Astrocyte of the cerebellum (primary cell): ENCODE measurements around the gene STAT4.
A peak's percentile ranks its signal among the peaks of the same experiment; 100 is the strongest.

Source experiments
- DNase-seq: peaks from one replicate; pipeline ENCODE4 v3.0.0-alpha.2; 2011; ENCODE audit warnings: low read depth
- H3K4me3 ChIP-seq: 2 replicates; pipeline ENCODE4 v1.5.1; 2011; ENCODE audit warnings: mild to moderate bottlenecking, low read depth, low read length, moderate library complexity
- CTCF ChIP-seq: IDR thresholded peaks from 2 replicates; pipeline ENCODE4 v1.5.1; 2012; ENCODE audit warnings: low read length, low read depth, moderate library complexity, mild to moderate bottlenecking; ENCODE audit errors: missing control alignments
- in situ Hi-C: cut with HindIII; loops from 2 replicates; pipeline ENCODE4 v1.10.0; 2017; ENCODE audit warnings: low sequenced_read_pairs

Gene STAT4

GRCh38 chr2:191151331-191151730, 537 bp upstream of the STAT4 start:
- no peak for TF ChIP-seq CTCF
- no peak for DNase-seq
- in situ Hi-C loops, result loop anchor here (25.0 kb wide), 1 partner anchor 361 kb away; no protein-coding TSS in a partner anchor
- H3K4me3 ChIP-seq, result no peak overlapping the region

- no peak for DNase-seq
- no peak for TF ChIP-seq CTCF
- H3K4me3 ChIP-seq, result peak overlapping the region; percentile 49
- in situ Hi-C loops, result loop anchor here (25.0 kb wide), 1 partner anchor 362 kb away; no protein-coding TSS in a partner anchor
Measured at GRCh38 chr2:191150230-191150599, 579 bp downstream of the STAT4 start.

GRCh38 chr2:191149391-191149790, 1.4 kb downstream of the STAT4 start:
- in situ Hi-C loops, result no loop called here
- no peak for DNase-seq
- no peak for TF ChIP-seq CTCF
- no peak overlapping the region for H3K4me3 ChIP-seq

- TF ChIP-seq CTCF, result no peak
- no peak for DNase-seq
- no peak overlapping the region for H3K4me3 ChIP-seq
- in situ Hi-C loops, result no loop called here
Measured at GRCh38 chr2:191148791-191149190, 2.0 kb downstream of the STAT4 start.

- in situ Hi-C loops, result no loop called here
- H3K4me3 ChIP-seq, result no peak overlapping the region
- TF ChIP-seq CTCF, result no peak
- DNase-seq, result no peak
Measured at GRCh38 chr2:191148281-191148680, 2.5 kb downstream of the STAT4 start.

- in situ Hi-C loops, result no loop called here
- TF ChIP-seq CTCF, result no peak
- no peak for DNase-seq
- no peak overlapping the region for H3K4me3 ChIP-seq
Measured at GRCh38 chr2:191145769-191146471, 4.9 kb downstream of the STAT4 start.
